Measurements from ENCODE around the gene PODXL2. TPM values are rescaled to one million over a fixed set of nuclear protein-coding genes. Genes with fewer than 3 reads are reported as not detected.
A peak's percentile ranks its signal among the peaks of the same experiment; 100 is the strongest.

Gene PODXL2
- total RNA-seq, 3 donors from 2014 or later, result 5.4 to 18.5 (median 16.2) TPM

GRCh38 chr3:127590593-127591465 is 38.2 kb upstream of the PODXL2 start, which contains the start of gene TPRA1:
Gene TPRA1 (minus strand): TSS chr3:127590733. CDS start chr3:127580146, 10,587 bp downstream.
- Histone ChIP-seq H3K36me3 (ENCODE audit: low read depth) (no peaks in the 10 kb centered on the region), H3K4me1 (ENCODE audit: low read depth) (peaks cover 22% of the 10 kb centered on the region), H3K9me3 (no peaks in the 10 kb centered on the region), H3K4me3 (peak within 1 kb of the TSS; percentile 91)
- ATAC-seq (peak; percentile 89), DNase-seq (peak; percentile 89 to 91 (median 90))
- TF ChIP-seq CTCF (IDR thresholded peaks at IDR 0.05), result peak; percentile 18
- intact Hi-C loops (cut with DNase I, micrococcal nuclease), result no loop called here

GRCh38 chr3:127593178-127593577 is 35.8 kb upstream of the PODXL2 start:
- TF ChIP-seq CTCF (IDR thresholded peaks at IDR 0.05), result no peak
- no peaks in the 10 kb centered on the region for H3K36me3 ChIP-seq (ENCODE audit: low read depth)
- ATAC-seq (no peak), DNase-seq (no peak)
- no peak overlapping the region for H3K4me3 ChIP-seq
- H3K9me3 ChIP-seq, result no peaks in the 10 kb centered on the region
- intact Hi-C loops (cut with DNase I, micrococcal nuclease), result no loop called here
- peaks cover 21% of the 10 kb centered on the region for H3K4me1 ChIP-seq (ENCODE audit: low read depth)

- H3K4me1 ChIP-seq (ENCODE audit: low read depth), result peaks cover 19% of the 10 kb centered on the region
- intact Hi-C loops (cut with DNase I, micrococcal nuclease), result no loop called here
- ATAC-seq, result no peak
- DNase-seq, result no peak
- no peak overlapping the region for H3K4me3 ChIP-seq
- no peaks in the 10 kb centered on the region for H3K36me3 ChIP-seq (ENCODE audit: low read depth)
- no peak for TF ChIP-seq CTCF (IDR thresholded peaks at IDR 0.05)
- H3K9me3 ChIP-seq, result no peaks in the 10 kb centered on the region
These were observed 33.7 kb upstream of the PODXL2 start for GRCh38 chr3:127595303-127595702.

- Histone ChIP-seq H3K36me3 (ENCODE audit: low read depth) (no peaks in the 10 kb centered on the region), H3K9me3 (no peaks in the 10 kb centered on the region), H3K4me3 (no peak overlapping the region), H3K4me1 (ENCODE audit: low read depth) (peaks cover 12% of the 10 kb centered on the region)
- intact Hi-C loops (cut with DNase I, micrococcal nuclease), result no loop called here
- no peak for DNase-seq
- no peak for ATAC-seq
- TF ChIP-seq CTCF (IDR thresholded peaks at IDR 0.05), result no peak
These were observed 31.8 kb upstream of the PODXL2 start for GRCh38 chr3:127597020-127597771.

GRCh38 chr3:127598841-127599570 is 30.0 kb upstream of the PODXL2 start:
- Histone ChIP-seq H3K9me3 (no peaks in the 10 kb centered on the region), H3K36me3 (ENCODE audit: low read depth) (no peaks in the 10 kb centered on the region), H3K4me3 (peak overlapping the region; percentile 19), H3K4me1 (ENCODE audit: low read depth) (peaks cover 12% of the 10 kb centered on the region)
- TF ChIP-seq CTCF (IDR thresholded peaks at IDR 0.05), result no peak
- ATAC-seq (no peak), DNase-seq (no peak)
- intact Hi-C loops (cut with DNase I, micrococcal nuclease), result no loop called here

Data from mucosa of descending colon (tissue), 3 donors.